ENCODE results near the gene CAP1. TPM values are rescaled to one million over a fixed set of nuclear protein-coding genes. Genes with fewer than 3 reads are reported as not detected.

Gene CAP1
- total RNA-seq, 1 experiment from 2014 or later: 229 TPM

Other genes with a start within 250 kb of the CAP1 start
- 43.6 and 50.3 TPM in 2 replicates for gene TRIT1, start 157.2 kb upstream of the CAP1 start, total RNA-seq (2014; rRNA removed; shearing (Covaris generic); ENCODE audit: low replicate concordance)
- gene MYCL, start 138.8 kb upstream of the CAP1 start, total RNA-seq (2014; rRNA removed; shearing (Covaris generic); ENCODE audit: low replicate concordance): 1.5 TPM in 2 replicates
- gene MFSD2A, start 85.6 kb upstream of the CAP1 start, total RNA-seq (2014; rRNA removed; shearing (Covaris generic); ENCODE audit: low replicate concordance): 11.6 and 20.8 TPM in 2 replicates
- gene PPT1, start 56.5 kb downstream of the CAP1 start, total RNA-seq (2014; rRNA removed; shearing (Covaris generic); ENCODE audit: low replicate concordance): 49.5 and 77.4 TPM in 2 replicates
- 23.7 and 33.5 TPM in 2 replicates for gene RLF, start 120.7 kb downstream of the CAP1 start, total RNA-seq (2014; rRNA removed; shearing (Covaris generic); ENCODE audit: low replicate concordance)
- not detected in 2 replicates for gene TMCO2, start 207.2 kb downstream of the CAP1 start, total RNA-seq (2014; rRNA removed; shearing (Covaris generic); ENCODE audit: low replicate concordance)
- gene ZMPSTE24, start 217.5 kb downstream of the CAP1 start, total RNA-seq (2014; rRNA removed; shearing (Covaris generic); ENCODE audit: low replicate concordance): 22.0 and 50.9 TPM in 2 replicates

Measured in Karpas-422 (cell line).